GM21360 (cell line): ENCODE data around the gene NCOA1.
"Not testable (repeated sequence)": the region's sequence is repeated elsewhere in the genome, so short reads cannot be mapped to it uniquely, and the experiment has no call there.

ENCODE experiments used
- ATAC-seq: cut with Tn5 transposase; IDR thresholded peaks from one replicate; pipeline ENCODE4 v1.9.1; 2021; ENCODE audit warnings: mild to moderate bottlenecking, moderate library complexity; ENCODE audit not compliant: unreplicated experiment

Gene NCOA1

DNA sequence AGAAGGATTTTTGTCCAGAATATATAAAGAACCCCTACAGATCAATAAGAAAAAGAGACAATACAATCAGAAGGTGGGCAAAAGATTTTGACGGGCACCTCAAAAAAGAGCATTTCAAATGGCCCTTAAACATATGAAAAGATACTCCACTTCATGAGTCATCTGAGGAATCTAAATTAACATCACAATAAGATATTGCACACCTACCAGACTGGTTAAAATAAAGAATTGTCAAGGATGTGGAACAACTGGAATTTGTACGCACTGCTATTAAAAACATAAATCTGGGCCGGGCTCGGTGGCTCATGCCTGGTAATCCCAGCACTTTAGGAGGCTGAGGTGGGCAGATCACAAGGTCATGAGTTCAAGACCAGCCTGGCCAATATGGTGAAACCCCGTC, 17.0 kb upstream of the NCOA1 start:
- ATAC-seq = no peak

DNA sequence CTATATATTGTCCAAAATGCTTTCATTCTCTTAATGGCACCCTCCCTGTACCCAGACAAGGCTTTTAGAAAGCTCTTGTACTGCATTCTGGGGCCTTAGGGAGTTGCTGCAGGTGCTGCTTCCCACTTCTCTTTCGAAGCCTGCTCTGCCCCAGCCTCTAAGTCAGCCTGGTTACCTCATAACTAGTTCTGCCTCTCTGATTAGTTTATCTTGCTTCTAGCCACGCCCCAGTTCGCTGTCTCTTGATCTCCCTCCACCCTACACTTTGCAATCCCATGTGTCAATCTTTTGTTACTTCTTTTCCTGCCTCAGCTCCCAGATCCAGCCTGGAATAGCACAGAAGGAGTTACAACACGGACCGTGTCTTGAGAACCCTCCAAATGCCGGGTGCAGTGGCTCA, 13.8 kb upstream of the NCOA1 start:
- no peak for ATAC-seq

DNA sequence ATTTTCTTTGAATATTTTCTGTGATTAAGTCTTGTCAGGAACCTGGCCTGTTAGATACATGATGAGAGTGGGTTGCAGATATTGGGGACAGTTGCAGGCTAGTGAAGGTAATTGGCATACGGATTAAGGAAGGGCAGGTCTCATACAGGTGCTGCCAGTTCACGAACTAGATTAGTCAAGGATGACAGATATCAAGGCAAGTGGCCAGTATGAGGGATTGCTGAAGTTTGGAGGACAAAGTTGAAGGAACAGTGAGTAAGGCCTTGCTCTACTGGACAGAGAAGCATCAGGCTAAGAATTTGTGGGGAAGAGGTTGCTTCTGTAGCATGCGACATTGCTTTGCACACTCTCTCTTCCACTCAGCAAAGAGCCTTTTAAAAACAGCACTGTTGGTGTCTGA, 12.8 kb upstream of the NCOA1 start:
- ATAC-seq = no peak

DNA sequence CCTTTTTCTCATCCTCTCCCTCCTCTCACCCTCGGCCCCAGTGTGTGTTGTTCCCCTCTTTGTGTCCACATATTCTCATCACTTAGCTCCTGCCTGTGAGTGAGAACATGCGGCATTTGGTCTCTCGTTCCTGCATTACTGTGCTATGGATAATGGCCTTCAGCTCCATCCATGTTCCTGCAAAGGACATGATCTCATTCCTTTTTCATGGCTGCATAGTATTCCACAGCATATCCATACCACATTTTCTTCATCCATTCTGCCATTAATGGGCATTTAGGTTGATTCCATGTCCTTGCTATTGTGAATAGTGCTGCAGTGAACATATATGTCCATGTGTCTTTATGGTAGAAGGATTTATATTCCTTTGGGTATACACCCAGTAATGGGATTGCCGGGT, 10.8 kb upstream of the NCOA1 start:
- ATAC-seq = no peak

DNA sequence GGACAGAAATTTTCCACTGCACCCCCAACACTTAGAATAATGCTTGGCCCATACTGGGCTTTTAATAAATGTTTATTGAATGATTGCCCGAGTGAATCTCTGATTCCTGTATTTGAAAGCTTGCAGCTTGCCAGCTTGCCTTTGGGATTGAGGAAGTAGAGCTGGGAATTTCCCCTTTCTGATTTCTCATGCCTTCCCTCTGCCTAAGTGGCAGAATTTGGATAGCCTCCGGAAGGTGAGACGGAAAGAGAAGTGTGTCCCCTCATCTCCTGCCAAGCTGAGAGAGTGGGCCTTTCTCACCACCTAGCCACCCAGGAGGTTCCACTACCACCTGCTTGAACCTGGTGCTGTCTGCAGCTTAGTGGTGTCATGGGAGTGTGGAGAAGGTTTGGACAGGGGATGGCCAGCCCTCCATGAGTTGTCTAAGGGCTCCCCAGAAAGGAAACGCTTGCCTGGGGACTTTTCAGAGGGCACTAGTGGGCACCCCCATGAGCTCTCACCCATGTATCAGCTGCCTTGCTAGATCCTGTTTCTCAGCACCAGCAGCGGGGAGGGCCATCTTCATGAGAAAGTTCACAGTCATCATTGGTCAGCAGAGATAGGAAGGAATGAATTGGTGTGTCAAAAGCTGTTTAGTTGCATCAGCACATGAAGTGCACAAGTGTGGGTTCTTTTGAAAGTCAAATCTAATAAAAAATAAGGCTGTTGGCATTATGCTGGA, 8.6 kb upstream of the NCOA1 start:
- ATAC-seq = no peak

DNA sequence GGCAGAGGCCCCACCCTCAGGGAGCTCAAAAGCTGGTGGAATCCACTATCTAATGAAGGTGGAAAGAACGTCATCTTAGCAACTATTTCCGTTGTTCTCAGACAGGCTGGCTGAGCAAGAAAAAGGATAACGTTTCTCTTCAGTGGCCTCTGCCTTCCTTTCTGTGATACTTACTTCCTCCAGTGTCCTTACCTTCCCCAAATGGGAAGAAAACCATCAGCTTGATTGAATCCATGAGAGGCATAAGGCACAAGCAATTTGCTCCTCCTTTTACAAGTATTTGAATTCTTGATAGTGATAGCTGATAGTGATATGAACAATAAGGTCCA, 8.1 kb upstream of the NCOA1 start:
- ATAC-seq = no peak

DNA sequence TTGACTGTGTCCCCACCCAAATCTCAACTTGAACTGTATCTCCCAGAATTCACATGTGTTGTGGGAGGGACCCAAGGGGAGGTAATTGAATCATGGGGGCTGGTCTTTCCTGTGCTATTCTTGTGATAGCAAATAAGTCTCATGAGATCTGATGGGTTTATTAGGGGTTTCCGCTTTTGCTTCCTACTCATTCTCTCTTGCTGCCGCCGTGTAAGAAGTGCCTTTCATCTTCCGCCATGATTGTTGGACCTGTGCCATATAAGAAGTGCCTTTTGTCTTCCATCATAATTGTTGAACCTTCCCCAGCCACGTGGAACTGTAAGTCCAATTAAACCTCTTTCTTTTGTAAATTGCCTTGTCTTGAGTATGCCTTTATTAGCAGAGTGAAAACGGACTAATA, 6.4 kb upstream of the NCOA1 start:
- ATAC-seq = not testable (repeated sequence)

DNA sequence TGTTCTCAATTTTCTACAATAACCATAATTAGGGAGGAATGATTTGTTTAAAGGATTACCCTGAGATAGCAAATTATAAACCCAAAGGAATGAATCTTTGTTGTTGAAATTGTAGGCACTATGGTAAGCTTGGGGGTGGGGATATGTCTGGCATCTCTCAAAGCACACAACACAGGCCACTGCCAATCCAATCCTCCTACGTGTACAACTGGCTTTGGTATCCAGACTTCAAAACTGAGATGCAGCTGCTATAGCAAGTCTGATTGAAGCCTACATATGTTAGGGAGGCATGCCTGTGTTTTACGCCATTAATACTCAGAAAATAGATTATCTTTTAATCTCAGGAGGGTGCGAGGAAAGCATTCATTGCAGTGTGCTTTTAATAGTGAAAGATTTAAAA, 5.9 kb upstream of the NCOA1 start:
- ATAC-seq = no peak

DNA sequence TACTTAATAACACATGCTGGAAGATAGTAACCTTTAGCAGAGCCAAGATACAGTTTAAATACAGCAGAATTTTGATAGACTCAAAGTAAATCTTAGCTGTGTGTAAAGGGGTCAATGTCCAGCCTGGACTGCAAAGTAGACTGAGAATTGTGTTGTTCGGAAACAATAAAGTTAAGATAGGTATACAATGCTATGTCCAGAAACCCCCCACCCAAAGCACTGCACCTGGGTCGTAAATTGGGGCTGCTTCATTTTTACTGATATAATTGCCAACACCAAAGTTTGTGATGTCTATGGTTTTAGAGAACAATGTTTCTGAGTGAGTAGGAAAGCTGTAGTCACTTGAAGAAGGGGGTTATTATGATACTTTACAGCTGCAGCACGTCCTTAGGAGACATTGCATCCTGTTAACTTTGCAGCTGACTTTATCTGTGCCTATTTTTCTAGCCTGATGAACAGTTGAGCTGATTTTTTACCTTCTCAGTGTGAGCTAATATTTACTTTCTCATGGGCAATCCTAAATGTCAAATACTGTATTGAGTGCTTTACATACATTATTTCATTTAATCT, 4.3 kb upstream of the NCOA1 start:
- no peak for ATAC-seq

DNA sequence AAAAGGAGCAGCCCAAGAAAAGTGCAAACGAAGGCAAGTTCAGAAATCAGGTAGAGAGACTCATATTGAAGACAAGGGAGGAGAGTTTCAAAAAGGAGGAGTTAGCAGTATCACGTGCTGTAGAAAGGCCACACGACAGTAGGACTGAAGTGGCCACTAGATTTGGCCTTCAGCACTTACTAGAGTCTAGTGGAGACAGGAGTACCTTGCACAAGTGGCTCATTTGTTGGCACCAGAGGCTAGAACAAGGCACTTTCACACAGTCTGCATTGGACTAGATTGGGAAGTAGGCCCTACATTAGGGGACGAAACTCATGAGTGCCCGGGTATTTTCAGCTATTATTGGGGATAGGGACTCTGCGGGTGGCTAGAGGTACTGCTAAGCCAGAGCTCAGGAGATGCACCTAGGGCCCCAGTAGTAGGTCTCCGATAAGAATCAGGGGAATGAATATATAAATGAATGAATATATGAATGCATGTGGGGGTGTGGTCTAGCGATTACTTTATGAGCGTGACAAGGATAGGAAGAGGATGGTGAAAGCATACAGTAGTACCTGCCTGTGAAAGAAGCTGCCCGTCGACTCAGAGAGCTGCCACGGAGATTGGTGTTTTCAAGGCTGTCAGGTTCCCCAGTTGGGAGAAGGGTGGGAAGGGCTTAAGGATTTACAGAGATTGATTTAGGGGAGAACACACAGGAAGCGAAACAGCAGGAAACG, 1.4 kb upstream of the NCOA1 start:
- no peak for ATAC-seq

DNA sequence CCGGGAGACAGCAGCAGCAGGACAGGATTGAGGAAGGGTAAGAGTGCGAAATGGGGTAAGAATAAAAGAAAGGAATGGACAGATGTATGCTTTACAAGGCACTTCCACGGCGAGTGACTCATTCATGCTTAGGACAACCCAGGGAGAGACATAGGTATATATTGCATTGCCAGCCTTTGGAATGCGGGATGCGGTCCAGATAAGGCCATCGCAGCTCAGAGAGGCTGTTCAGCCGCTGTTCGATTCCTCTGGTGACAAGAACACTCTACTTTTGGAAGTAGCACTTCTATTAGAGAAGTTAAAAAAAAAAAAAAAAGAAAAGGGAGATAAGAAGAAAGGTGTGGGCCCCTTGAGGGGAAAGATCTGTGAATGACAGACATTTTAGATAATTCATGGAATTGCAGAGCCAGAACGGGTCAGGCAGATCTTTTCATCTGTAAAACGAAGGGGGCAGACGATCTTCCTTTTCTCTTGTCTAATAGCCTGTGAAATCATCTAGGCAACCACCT, 819 bp upstream of the NCOA1 start:
- no peak for ATAC-seq

DNA sequence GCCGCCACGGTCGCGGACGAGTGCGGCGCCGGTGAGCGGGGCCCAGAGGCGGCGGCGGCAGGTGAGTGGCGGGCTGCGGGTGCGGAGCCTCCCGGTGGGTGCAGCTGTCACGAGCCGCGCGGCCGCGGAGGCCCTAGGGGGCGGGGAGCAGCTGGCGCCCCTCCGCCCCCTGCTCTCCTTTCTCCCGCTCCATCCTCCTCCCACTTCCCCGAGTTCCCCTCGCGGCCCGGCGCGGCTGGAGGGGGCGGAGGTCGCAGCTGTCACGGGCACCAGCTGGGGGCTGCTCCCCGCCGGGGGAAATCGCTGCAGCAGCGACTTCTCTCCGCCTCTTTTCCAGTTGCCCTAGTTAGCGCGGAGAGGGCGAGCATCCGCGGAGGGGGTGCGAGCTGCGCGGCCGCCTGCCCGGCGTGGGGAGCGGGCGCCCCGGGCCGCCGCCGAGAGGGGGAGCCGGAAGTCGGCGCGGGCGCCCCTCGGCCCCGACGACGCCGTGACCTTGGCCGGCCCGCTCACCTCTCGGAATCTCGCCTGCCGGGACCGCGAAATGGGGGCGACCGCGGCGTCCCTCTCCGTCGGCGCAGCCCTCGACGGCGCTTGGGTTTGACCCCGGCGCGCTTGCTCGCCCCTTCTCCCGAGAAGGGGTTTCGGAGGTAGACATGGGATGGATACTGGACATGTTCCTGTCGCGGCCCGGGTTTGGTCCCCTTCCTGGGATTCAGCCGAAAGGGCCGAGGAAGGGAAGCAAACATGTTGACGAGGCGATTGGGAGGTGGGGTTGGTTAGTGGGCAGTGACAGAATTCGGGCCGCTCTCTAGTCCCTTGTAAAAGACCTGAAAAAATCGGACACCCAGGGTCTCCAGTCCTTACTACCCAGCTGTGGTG, 727 bp downstream of the NCOA1 start:
- ATAC-seq = peak; percentile 37

DNA sequence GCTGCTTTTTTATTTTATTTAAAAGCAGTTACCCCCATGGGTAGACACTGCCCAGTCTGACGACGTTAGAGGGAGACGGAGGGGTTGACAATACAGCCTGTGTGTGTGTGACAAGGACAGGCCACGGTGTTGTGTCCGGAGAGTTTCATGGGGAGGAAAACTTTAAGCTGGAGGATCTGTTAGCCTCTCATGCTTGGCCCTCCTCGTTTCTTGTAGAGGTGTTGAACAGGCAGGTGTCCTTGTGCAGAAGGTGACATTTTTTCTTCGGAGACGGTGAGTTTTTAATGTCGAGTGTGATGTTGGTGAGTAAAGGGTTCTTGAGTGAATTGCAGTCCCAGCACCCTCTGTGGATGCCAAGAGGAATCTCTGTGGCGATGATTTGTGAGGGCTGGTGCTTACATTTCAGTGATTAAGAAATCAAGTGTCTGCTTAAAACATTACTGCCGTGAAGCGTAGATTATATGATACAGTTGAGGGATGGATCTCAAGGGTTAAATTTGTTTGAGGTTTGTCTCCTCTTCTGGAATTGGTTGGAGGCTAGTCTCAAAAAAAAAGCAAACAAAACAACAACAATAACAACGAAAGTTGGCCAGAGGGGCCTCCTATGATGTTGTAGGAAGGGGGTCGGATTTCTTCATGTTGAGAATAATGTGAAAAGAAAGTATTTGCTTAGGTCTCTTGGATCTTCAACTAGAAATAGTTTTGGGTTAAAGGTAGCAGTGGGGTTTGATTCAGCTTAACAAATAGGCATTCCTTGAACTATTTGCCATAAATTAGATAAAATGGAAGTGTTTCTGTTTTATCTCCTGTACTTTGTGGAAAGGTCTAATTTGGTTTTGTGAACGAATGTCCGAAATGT, 1.6 kb downstream of the NCOA1 start:
- ATAC-seq = no peak

DNA sequence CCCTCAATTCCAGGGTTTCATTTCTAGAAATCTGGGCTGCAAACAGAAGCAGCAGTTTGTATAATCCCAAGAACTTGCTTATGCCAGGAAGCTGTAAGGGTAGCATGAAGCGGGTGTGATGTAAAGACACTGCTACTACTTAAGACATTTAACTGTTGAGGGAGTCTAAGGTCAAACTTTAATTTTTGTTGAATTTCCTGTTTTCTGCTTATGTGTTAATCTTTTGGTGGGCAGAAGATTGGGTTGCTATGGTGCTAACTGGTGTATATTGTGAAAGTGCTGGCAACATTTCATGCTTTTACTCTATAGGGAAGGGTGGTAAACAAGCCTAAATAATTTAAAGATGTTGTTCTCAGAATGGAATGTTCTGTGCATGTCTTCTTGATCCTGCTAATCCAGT, 2.7 kb downstream of the NCOA1 start:
- no peak for ATAC-seq

DNA sequence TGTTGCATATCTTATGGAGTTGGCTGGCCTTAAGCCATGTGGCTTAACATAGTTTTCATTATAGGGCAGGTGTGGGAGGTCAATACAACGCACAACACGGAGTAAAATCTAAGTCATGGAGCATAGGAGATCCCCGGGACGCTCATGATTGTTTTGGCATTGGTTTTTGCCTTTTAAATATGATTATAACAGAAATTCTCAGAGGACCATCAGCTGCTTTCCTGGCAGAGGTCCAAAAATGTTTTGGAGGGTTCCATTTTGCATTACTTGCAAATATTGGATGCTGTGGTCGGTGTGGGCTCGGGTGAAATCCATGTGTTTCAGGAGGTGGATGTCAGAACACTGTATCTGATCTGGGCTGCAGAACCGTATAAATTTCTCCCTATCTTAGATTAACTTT, 3.4 kb downstream of the NCOA1 start:
- ATAC-seq = no peak

DNA sequence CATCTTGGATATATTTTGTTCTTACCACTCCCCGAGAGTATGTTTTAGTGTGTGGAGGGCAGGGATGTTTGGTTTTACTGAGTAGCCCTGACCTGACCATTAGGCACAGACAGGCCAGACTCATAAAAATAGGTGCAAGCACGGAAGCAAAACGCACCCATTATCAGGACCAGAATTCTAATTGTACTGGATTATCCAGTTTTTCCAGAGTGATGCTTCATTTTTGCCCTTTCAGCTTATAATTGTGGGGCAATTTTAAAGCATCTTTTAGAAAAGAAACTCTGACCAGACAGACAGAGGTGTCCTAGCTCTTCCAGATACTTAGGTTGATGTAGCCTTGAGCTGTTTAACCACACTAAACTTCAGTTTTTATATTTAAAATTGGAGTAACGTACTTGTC, 4.4 kb downstream of the NCOA1 start:
- no peak for ATAC-seq

DNA sequence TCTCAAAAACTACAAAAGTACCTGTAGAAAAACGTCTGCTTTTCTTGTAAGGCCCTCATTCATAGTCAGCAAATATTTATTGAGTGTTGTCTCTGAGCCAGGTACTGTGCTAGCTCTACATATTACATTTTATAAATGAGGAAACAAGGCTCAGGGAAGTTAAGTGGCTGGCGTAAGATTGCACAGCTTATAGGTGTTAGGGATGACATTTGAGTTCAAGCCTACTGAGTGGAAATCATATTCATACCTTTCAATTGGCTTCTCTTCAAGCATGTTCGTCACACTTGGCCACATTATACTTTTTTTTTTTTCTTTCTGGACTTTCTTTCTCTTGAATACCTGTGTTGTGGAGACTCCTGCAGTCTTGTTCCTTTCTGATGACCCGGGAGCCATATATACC, 5.9 kb downstream of the NCOA1 start:
- ATAC-seq = no peak

DNA sequence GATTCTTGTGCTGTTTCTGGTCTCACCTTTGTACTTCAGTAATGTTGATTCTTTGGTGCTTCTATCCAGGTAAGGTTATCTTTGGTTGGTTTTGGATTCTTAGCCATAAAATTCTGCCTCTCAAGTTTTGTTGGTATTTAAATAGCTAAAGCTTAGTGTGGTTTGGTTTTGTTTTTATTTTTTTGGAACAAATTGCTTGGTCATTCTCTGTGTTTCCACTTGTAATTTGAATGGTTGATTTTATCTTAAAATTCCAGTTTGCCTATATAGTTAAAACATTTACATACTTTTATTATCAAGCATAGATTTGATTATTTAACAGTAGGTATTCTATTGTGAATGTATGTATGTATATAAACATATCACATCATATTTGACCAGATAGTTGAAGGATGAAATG, 6.6 kb downstream of the NCOA1 start:
- ATAC-seq = no peak

DNA sequence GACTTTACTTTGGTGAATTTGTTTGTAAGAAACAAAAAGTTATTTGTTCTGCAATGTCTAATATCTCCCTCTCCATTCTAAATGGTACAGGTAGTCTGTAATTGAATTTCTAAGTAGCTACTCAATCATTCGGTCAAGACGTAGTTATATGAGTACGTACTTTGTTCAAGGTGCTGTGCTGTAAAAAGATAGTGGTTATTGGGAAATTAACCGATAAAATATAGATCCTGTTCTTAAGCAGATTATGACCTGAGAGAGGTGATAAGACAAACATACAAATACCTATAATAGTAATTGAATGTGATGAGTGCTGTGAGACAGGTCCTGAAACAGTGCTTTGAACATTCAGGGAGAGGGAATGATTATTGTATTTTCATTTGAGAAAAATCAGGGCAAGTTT, 7.1 kb downstream of the NCOA1 start:
- ATAC-seq = no peak

DNA sequence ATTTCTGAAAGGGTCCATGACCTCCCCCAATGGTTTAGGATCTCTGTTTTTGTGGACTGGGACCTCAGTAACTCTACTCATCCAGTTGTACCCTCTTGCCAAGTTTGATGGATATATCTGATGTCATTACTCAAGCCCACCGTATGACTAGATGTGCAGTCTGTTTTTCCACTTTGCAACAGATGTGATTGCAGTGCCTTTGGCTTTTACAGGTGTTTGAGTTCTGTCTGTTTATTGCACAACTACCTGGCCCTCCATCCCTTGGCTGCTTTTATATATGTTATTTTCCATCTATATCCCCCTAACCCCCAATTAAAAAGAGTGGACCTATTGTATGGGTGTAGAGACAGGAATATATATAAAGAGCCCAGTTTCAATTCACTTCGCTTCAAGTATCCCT, 10.8 kb downstream of the NCOA1 start:
- ATAC-seq = no peak
